ENCODE data around the gene RAB9B.
"Not testable (repeated sequence)": the region's sequence is repeated elsewhere in the genome, so short reads cannot be mapped to it uniquely, and the experiment has no call there.

RAB9B gene

GRCh38 chrX:103831803-103832544 is at the start of gene RAB9B:
TSS of gene RAB9B (minus strand) at chrX:103832257. CDS start at chrX:103825784, 6,473 bp downstream.
- ATAC-seq: peak; percentile 79 to 94

DNA sequence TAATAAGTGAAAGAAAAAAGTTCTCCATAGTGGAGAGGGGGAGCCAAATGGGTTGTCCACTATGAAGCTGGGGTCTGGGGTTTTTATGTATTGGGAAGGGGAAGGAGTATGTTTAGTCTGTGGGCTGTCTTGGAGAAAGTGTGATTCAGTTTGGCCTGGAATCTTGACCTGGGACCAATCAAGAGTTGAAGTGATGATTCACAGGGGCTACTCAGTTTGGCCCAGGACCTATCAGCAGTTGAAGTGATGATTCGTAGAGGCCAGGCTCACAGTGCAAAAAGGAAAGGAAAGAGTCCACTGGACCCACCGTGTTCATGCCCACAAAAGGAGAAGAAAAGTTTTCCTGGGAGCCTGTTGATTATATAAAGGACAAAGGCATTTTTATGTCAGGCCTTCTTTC is 47.3 kb upstream of the RAB9B start:
- ATAC-seq: no peak

- ATAC-seq: no peak
Observed at GRCh38 chrX:103878466-103879122, 46.5 kb upstream of the RAB9B start.

- ATAC-seq: no peak
Observed at GRCh38 chrX:103877571-103877970, 45.5 kb upstream of the RAB9B start.

DNA sequence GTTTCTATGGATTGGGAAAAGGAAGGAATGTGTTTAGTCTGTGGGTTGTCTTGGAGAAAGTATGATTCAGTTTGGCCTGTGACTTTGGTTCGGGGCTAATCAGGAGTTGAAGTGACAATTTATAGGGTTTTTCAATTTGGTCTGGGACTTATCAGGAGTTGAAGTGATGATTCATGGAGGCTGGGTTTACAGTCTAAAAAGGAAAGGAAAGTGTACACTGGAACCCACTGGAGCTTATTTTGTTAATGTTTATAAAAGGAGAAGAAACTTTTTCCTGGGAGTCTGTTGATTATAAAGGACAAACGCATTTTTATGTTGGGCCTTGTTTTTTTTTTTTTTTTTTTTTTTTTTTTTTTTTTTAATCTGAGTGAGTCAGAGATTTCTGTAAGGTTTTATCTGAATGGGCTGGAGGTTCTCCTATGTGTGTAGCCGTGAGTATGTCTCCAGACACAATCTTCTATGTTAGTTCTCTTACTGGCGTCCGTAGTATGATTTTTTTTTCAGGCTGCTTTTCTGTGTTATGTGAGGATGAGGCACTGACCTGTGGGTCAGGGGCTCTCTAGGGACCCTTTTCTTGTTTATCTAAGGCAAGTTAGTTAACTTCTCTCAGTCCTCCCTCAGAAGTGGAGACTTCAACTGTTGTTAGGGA is 33.0 kb upstream of the RAB9B start:
- no peak for ATAC-seq

GRCh38 chrX:103864149-103864548 is 32.1 kb upstream of the RAB9B start:
- no peak for ATAC-seq

- no peak for ATAC-seq
Observed at GRCh38 chrX:103861200-103861599, 29.1 kb upstream of the RAB9B start.

- no peak for ATAC-seq
Observed at GRCh38 chrX:103849558-103849957, 17.5 kb upstream of the RAB9B start.

- ATAC-seq: no peak
Observed at GRCh38 chrX:103847174-103847870, 15.3 kb upstream of the RAB9B start.

- ATAC-seq: no peak
Observed at GRCh38 chrX:103846386-103846785, 14.3 kb upstream of the RAB9B start.

DNA sequence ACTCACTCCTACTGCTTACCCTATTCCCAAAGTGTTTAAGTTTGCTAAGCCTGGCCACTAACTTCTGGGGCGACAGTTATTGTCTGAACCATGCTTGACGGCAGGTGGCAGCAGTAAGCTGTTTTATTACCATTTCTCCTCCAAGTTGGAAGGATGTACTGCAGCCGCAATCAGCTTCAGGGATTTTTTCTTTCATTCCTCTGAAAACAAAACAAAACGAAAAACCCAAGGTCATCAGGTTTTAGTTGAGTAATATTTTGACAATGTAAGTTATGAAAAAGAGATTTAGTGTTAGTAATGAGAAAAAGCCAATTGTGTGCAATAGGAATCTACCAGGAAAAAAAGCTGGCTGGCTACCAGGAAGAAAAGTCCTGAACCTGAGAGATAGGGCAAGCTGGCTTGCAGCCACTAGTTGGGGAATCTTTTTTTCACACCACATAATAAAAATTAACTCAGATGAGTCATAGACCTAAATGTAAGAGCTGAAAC is 13.2 kb upstream of the RAB9B start:
- peak in 1 of 2 donors; percentile 43 for ATAC-seq

DNA sequence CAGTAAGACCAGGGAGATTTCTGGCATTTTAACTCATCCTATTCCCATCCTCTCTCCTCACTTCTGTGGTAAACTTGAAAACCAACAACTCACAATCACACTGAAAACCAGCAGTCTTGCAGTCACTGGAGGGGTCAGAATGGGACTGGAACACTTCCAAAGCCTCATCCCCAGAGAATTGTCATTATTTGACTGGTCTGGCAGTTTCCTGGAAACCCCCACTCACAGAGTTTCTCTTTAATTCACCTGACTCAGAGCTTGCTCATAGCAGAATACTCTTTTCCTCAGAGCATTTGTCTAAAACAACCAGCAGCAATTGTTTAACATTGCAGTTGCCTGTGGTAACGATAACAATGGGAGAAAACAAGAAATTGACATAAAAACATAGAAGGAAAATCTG is 7.3 kb upstream of the RAB9B start:
- peak; percentile 44 to 45 for ATAC-seq

DNA sequence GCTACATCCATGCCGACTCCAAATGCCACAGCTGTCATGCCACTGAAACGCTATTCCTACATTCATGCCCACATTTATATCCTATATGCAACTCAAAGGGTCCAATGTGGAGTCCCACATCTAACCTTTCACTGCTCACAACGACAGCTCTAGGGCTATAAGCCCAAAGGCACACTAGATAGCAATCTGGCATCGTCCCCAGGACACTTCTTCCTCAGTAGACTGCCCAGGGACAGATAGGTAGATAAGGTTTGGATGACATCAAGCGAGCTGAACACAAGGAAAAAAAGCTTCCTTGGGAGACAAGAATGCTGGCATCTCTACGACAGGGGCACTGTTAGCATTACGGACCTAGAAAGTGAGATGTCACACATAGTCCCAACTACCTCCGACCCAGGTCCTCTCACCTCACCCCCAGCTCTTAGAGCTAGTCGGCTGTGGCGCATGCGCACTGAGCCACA is 685 bp downstream of the RAB9B start:
- no peak for ATAC-seq

DNA sequence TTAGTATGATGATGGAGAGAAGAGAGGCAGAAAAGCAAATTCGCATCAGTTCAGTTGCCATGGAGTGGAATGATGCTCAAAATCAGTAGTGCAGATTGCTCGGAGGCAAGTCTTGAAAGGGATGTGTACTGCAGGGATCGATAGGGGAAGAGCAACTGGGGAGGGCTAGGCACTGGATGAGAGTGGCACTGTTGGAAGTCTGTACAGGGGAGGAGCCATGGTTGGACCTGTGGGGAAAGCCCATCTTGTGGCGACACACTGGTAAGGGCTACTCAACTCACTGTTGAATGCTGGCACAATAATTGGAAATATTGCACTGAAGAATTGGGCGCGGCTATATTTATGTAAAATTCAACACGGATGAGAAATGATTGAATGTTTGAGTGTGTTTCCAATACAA is 1.2 kb downstream of the RAB9B start:
- no peak for ATAC-seq

GRCh38 chrX:103828529-103828928 is 3.5 kb downstream of the RAB9B start:
- no peak for ATAC-seq

DNA sequence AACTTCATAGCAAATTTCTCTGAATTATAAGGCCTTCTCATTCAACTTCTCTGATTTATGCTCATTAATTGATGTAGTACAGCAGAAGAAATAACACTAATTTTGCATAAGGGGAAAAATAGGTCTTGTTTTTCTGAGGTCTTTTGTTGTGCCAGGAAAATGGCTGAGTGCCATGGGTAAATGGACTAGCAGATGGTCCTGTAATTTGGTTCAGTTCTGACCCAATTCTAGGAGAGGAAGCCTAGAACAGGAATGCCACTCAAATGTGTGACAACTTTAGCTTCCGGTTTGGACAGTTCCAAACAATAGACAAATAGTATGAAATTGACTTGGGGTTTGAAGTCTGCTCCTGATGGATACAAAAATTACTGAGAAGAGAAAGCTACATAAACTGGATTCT is 6.2 kb downstream of the RAB9B start:
- no peak for ATAC-seq

- no peak for ATAC-seq
Observed at GRCh38 chrX:103823591-103823990, 8.5 kb downstream of the RAB9B start.

DNA sequence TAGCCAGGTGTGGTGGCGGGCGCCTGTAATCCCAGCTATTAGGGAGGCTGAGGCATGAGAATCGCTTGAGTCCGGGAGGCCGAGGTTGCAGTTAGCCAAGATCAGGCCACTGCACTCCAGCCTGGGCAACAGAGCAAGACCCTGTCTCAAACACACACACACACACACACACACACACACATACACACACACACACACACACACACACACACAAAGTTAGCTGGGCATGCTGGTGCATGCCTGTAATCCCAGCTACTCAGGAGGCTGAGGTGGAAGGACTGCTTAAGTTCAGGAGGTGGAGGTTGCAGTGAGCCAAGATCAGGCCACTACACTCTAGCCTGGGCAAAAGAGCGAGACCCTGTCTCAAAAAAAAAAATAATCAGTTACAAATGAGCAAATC is 11.3 kb downstream of the RAB9B start:
- ATAC-seq: not testable (repeated sequence)

DNA sequence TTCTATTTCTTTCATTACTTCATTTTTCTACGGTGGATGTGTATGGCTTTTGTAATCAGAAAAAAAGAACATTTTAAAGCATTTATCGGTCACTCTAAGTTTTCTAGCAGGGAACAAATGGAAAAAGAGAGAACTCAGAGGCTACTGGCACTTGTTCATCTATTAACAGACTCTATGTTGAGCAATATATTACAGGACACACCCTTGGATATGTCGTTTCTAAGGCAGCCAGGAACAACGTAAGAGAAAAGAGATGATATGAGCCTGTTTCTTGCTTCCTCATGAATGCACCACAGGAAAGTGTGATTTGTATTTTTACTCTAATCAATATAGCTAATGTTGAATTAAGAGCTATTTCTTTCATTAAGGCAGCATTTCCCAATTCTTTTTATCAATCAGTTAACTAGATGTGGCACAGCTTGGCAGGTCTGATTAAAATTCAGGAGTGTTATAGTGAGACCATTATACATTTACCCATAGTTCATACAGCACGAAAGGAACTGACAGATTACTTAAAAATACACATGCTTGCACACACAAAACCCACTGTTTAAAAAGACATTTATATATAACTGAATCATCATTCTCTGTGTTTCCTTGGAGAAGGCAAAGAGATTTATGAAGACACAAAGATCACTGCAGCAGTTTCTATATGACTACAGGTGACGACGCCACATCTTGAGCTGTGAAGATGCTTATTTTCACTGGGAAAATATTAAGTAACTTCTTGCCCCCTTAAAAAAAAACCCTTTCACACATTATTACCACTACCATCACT is 13.0 kb downstream of the RAB9B start:
- ATAC-seq: no peak

DNA sequence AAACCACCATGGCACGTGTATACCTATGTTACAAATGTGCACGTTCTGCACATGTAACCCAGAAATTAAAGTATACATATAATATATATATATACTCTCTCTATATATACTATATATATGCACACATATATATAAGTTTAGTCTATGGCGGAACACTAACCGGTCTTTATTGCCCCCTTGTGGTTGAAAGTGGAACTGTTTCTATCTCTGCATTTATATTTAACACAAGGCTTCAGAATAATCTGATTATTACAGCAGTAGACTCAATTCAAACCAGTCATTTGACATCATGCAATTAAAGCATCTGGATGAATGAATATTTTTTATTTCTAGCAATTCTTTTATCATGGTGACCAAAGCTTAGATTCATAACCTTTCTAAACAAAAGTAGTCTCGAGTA is 14.6 kb downstream of the RAB9B start:
- no peak for ATAC-seq

DNA sequence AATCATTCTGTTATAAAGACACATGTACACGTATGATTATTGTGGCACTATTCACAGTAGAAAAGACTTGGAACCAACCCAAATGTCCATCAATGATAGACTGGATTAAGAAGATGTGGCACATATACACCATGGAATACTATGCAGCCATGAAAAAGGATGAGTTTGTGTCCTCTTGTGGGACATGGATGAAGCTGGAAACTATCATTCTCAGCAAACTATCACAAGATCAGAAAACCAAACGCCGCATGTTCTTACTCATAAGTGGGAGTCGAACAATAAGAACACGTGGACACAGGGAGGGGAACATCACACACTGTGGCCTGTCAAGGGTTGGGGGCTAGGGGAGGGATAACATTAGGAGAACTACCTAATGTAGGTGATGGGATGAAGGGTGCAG is 15.0 kb downstream of the RAB9B start:
- not testable (repeated sequence) for ATAC-seq

DNA sequence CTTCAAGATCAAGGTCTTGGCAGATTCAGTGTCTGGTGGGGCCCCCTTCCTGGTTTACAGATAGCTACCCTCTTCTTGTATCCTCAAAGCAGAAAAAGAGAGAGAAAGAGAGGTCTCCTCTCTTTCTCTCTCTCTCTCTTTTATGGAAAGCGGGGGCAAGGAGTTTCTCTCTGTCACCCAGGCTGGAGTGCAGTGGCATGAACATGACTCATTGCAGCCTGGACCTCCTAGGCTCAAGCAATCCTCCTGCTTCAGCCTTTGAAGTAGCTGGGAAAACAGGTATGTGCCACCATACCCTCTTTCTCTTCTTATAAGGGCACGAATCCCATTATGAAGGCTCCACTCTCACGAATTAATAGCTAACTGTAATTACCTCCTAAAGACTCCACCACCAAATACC is 20.2 kb downstream of the RAB9B start:
- ATAC-seq: no peak
